ENCODE data around the gene SPAST.
"Not testable (repeated sequence)": the region's sequence is repeated elsewhere in the genome, so short reads cannot be mapped to it uniquely, and the experiment has no call there.

Gene SPAST

DNA sequence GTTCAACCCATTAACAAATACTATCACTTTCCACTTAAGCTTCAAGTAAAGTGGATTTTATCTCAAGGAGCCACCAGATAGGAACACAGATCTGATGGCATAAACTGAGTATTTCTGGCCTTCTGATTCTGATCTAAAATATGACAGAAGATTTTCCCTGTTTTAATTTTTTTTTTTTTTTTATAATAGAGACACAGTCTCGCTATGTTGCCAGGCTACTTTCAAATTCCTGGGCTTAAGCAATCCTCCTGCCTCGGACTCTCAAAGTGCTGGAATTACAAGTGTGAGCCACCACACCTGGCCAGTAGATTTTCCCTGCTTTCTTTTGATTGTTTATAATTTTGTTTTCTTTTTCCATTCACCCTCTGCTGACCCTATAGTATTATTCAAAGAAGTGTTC, 65.7 kb downstream of the SPAST start:
- no peak for DNase-seq

DNA sequence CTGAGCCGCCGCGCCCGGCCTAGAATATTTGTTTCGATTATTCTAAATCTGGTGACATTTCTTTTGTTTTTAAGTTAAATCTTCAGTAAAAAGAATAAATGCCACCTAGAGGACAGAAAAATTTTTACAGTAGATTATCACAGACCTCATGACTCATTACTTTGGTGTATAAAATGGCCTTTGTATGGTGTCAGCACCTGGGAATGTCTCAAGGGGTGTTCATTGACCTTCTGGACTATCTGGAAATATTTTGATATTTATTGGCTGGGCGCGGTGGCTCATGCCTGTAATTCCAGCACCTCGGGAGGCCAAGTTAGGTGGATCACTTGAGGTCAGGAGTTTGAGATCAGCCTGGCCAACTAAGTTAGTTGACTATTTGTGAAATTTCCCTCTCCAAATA, 72.1 kb downstream of the SPAST start:
- no peak for DNase-seq

DNA sequence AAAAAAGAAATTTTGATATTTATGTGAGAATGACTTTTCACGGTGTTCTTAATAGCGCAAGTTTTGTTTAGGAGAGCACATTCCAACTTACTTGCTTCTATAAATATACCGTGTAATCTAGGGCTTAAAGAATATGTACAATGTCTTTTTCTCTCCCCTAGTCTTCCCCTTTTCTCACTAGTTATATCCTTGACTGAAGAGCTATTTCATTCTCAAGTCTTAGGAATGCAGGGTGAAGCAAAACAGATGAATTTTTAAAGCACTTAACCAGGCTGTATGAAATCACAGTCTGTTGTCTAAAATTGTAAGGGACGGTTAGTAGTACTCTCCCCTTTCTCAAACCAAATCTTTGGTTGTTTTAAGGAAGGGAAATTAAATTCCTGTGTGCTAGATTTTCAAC, 72.7 kb downstream of the SPAST start:
- no peak for DNase-seq

DNA sequence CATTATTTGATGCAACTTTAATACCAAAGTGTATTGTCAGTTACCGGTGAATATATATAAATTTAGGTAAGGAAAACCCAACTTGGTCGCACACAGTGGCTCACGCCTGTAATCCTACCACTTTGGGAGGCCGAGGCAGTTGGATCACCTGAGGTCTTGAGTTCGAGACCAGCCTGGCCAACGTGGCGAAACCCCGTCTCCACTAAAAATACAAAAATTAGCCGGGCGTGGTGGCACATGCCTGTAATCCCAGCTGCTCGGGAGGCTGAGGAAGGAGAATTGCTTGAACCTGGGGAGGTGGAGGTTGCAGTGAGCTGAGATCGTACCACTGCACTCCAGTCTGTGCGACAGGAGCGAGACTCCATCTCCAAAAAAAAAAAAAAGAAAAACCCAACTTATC, 88.2 kb downstream of the SPAST start:
- DNase-seq, result not testable (repeated sequence)

DNA sequence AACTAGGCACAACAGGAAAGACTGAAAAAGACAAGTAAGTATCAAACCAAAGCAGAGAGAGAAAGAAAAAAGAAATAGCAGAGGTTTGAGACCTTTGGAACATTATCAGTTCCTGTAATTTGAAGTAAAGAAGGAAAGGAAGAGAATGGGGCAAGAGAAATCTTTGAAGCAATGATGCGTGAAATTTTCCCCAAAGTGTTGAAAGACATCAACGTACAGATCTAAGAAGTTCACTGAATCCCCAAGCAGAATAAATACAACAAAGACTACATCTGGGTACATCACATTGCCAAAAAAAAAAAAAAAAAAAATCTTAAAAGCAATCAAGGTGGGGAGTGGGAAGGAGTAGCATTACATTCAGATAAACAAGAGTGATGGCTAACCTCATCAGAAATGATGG, 96.3 kb downstream of the SPAST start:
- DNase-seq, result no peak

DNA sequence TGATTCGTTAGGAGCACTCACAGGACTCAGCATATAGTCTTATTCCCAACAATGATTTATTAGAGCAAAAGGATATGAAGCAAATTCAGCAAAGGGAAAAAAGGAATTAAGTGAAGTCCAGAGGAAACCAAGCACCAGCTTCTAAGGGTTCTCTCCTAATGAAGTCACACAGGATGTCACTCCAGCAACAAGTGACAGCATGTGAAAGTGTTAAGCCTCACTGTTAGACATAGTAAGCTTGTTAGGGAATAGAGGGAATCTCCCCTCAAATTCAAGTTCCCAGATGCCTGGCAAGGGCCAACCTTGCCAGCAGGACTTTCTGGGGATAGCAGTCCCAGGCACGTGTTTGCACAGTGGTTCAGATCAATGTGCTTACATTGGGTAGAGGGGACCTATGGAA, 97.9 kb downstream of the SPAST start:
- DNase-seq, result no peak

DNA sequence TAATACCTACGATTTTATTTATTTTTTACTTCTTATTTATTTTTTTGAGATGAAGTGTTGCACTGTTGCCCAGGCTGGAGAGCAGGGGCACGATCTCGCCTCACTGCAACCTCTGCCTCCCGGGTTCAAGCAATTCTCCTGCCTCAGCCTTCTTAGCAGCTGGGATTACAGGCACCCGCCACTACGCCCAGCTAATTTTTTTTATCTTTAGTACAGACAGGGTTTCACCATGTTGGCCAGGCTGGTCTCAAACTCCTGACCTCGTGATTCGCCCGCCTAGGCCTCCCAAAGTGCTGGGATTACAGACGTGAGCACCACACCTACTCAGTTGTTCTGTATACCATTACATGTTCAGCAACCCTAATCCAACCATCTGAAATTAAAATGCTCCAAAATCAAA, 100.9 kb downstream of the SPAST start:
- not testable (repeated sequence) for DNase-seq

DNA sequence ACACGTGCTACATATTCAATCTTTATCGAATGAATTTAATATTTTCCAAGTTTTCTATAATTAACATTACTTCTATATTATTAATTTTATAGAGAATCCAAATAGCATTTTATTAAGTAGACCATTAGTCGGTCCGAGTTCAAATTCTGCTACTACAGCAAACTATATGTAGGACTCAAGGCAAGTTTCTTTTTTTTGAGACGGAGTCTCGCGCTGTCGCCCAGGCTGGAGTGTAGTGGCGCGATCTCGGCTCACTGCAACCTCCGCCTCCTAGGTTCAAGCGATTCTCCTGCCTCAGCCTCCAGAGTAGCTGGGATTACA, 101.6 kb downstream of the SPAST start:
- not testable (repeated sequence) for DNase-seq

DNA sequence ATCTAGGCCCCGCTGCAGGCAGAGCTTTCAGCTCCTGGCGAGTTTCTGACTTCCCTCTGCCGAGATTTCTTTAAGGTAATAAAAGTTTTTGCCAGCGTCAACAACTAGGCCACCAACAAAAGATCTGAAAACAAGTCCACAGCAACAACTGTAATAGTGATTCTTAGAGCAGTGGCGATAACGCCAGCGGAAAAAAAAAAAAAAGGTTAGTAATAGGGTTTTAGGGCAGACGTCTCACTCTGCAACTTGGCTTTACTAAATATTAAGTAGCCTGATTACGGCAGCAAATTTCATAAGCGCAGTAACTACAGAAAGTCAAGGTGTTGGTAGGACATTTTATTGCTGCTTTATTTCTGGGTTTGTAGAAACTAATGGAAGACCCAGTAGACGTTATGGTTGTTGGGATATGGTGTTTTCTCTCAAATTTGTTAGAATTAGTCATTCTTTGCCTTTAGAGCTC, 102.8 kb downstream of the SPAST start:
- no peak for DNase-seq

DNA sequence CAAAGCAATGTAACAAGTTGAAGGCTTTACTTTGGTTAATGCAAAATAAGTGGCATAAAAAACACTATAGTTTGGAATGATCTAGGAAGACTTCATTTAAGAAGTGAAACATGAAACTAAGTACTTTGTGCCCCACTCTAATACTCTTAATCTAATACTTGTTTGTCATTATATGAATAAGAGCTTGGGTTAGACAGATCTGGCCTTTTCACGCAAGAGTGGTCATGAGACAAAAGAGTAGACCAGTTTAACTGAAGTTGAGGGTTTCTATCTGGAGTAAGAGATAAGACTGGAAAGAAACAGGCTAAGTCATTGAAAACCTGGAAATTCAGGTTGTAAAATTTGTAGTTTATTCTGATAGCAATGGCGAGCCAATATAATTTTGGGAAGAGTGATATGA, 105.2 kb downstream of the SPAST start:
- DNase-seq, result no peak

DNA sequence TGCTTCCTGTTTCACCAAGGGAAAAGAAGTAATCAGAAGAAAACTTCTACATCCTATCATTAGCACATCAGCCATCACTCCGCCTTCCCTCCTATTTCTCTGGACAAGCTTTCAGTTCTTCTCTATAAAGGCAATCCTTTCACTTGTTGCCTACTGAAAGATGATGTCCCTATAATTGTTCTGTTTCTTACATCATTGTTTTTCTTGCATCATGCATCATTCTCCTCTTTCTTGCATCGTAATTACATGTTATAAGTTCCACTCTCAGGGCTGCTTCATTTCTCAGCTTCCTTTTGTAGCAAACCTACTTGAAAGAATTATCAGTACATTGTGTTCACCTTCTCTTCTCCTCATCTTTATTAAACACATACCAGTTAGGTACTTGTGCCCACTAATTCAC, 109.5 kb downstream of the SPAST start:
- no peak for DNase-seq

DNA sequence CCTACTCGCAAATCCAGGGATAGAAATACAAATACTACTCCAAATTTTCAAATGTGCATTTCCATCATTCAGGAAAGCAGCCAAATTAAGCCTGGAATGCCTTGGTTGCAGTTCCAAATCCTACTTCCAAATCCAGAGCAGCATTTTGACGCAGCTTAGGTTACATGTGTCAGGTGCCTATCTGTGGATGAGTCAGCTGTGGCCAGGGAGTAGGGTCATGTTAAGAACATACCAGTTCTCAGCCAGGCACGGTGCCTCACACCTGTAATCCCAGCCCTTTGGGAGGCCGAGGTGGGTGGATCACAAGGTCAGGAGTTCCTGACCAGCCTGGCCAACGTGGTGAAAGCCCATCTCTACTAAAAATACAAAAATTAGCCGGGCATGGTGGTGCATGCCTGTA, 119.3 kb downstream of the SPAST start:
- DNase-seq, result no peak

DNA sequence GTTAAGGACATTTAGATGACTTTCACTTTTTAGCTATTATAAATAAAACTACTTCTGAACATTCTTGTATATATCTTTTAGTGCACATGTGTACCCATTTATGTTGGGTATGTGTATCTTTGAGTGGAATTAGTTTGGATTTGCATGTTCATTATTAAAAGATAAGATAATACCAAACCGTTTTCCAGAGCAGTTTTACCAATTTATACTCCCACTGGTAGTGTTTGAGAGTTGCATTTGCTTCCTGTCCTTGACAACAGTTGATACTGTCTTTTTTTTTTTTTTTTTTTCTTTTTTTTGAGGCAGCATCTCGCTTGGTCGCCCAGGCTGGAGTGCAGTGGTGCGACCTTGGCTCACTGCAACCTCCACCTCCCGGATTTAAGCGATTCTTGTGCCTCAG, 125.7 kb downstream of the SPAST start:
- DNase-seq, result no peak

DNA sequence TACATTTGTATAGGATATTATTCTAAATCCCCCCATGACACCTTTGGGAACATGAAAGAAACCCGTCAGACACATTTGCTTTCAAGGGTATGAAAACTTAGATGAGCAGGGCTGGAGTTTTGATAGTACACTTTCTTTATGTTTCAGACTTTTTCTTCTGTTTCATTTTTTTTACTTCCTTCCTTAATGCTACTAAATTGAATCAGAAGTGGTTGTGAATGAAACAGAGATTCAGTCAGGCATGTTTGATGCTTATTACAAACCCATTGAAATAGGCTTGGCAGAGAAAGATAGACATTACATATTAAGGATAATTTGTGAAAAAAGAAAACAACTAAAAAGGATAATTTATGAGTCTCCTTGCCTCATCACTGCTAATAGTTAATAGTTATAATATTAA, 129.1 kb downstream of the SPAST start:
- no peak for DNase-seq

DNA sequence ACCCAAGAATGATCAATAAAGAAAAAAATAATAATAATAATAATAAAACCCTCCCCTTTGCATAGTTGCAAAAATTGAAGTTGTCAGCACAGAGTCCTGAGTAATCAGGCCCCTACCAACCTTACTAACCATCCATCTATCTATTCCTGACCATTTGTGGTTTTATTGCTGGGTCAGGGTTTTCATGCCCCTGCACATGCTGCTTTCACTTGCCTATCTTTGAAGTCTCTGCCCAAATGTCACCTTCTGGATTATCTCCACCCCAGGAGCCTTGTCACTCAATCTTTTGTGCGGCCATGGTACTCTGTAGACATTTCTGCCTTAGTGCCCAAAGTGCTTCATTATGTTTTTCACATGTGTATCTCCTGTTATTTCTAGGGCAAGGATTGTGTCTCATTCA, 137.5 kb downstream of the SPAST start:
- no peak for DNase-seq

DNA sequence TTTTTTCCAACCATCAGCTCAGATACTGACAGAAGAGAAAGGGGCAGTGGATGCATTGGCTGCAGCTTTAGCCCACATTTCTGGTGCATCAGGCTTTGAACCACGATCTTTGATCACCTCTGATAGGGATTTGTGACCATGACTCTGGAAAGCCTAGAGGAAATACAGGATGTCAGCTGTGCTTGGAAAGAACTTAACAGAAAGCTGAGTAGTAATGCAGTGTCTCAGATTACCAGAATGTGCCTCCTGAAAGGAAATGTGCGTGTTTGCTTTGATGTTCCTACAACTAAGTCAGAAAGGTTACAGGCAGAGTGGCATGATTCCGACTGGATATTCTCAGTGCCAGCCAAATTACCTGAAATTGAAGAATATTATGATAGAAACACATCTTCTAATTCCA, 140.1 kb downstream of the SPAST start:
- not testable (repeated sequence) for DNase-seq
